Thoracic aorta (tissue), 2 donors: ENCODE data around the gene SYNE1. TPM values are rescaled to one million over a fixed set of nuclear protein-coding genes. Genes with fewer than 3 reads are reported as not detected.

Experiments
- ATAC-seq: fragments of 150-250 bp; one replicate; pipeline ENCODE4 v1.8.0; 2017; ENCODE audit warnings: low read depth; ENCODE audit not compliant: insufficient number of reproducible peaks, low FRiP score
- DNase-seq: peaks from one replicate; pipeline ENCODE4 v3.0.0-alpha.2; 2020; ENCODE audit warnings: low spot score
- H3K27ac ChIP-seq, 2 donors: fragments of 200-600 bp; sonication (generic); 1 replicate in 1 of 2; 2 replicates in 1 of 2; pipeline ENCODE4 v1.5.1; 2016; ENCODE audit warnings: mild to moderate bottlenecking in 2 of 2, moderate library complexity in 2 of 2
- H3K27me3 ChIP-seq: fragments of 200-600 bp; sonication (generic); replicated peaks from 2 replicates; pipeline ENCODE4 v1.6.0; 2016; ENCODE audit warnings: mild to moderate bottlenecking; ENCODE audit not compliant: insufficient read depth
- H3K36me3 ChIP-seq: fragments of 200-600 bp; sonication (generic); one replicate; pipeline ENCODE4 v1.5.1; 2016
- H3K4me1 ChIP-seq, 2 donors: fragments of 200-600 bp; sonication (generic); 1 replicate in 1 of 2; 2 replicates in 1 of 2; pipeline versions ENCODE4 v1.5.1 to v1.6.0; 2016; ENCODE audit warnings: low read depth in 2 of 2, mild to moderate bottlenecking in 1 of 2; ENCODE audit not compliant: control insufficient read depth in 1 of 2
- H3K4me3 ChIP-seq: fragments of 200-600 bp; sonication (generic); 2 replicates; pipeline ENCODE4 v1.5.1; 2016; ENCODE audit warnings: mild to moderate bottlenecking
- H3K9me3 ChIP-seq: fragments of 200-600 bp; sonication (generic); 2 replicates; pipeline ENCODE4 v1.5.1; 2016
- total RNA-seq, 2 donors: library from RNA; depleted of rRNA; stranded (reverse); fragments of >200 nt; gene quantifications; one replicate each; pipeline versions ENCODE4 v1.1.0 to v1.2.3, GENCODE V29; 2016
- TF ChIP-seq, protein P1 (sequence below): fragments of 200-600 bp; sonication (generic); IDR thresholded peaks from one replicate; pipeline ENCODE4 v1.5.1; 2019; ENCODE audit warnings: antibody characterized with exemption

The SYNE1 gene
- total RNA-seq, 2 donors from 2014 or later = 462 to 552 TPM

GRCh38 chr6:152164957-152165356 lies 472.2 kb downstream of the SYNE1 start:
- no peaks in the 10 kb centered on the region for H3K9me3 ChIP-seq
- DNase-seq (no peak), ATAC-seq (no peak)
- H3K4me3 ChIP-seq = no peak overlapping the region
- peaks cover 9 to 19% of the 10 kb centered on the region in 2 donors for H3K4me1 ChIP-seq
- no peaks in the 10 kb centered on the region for H3K27me3 ChIP-seq
- peaks cover 20% of the 10 kb centered on the region for H3K36me3 ChIP-seq
- no peak overlapping the region for H3K27ac ChIP-seq
- TF ChIP-seq, protein P1, sequence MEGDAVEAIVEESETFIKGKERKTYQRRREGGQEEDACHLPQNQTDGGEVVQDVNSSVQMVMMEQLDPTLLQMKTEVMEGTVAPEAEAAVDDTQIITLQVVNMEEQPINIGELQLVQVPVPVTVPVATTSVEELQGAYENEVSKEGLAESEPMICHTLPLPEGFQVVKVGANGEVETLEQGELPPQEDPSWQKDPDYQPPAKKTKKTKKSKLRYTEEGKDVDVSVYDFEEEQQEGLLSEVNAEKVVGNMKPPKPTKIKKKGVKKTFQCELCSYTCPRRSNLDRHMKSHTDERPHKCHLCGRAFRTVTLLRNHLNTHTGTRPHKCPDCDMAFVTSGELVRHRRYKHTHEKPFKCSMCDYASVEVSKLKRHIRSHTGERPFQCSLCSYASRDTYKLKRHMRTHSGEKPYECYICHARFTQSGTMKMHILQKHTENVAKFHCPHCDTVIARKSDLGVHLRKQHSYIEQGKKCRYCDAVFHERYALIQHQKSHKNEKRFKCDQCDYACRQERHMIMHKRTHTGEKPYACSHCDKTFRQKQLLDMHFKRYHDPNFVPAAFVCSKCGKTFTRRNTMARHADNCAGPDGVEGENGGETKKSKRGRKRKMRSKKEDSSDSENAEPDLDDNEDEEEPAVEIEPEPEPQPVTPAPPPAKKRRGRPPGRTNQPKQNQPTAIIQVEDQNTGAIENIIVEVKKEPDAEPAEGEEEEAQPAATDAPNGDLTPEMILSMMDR = no peak

DNA sequence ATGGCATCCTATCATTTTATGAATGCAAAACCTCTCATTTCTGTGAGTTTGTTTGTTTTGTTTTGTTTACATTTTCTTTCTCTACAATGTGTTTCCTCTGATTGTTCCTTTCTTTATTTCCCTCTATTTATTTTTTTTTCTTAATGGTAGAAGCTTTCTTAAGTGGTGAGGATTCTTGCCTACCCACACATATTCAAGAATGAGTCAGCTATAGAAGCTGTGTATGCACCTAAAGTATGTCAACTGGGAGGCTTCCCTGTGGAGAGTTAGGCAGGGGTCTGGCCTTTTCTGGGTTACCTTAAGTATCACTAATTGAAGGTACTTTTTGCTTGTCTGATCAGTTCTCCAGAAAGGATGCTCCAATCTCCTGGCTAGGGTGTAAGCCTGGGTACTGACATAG lies 475.7 kb downstream of the SYNE1 start:
- Histone ChIP-seq H3K4me3 (no peak overlapping the region), H3K27me3 (no peaks in the 10 kb centered on the region), H3K4me1 (peaks cover 0 to 5% of the 10 kb centered on the region in 2 donors), H3K27ac (peak overlapping the region in 1 of 2 donors; percentile 20), H3K36me3 (peaks cover 24% of the 10 kb centered on the region), H3K9me3 (no peaks in the 10 kb centered on the region)
- TF ChIP-seq, protein P1 = no peak
- ATAC-seq (no peak), DNase-seq (no peak)

GRCh38 chr6:152160346-152160745 lies 476.8 kb downstream of the SYNE1 start:
- Histone ChIP-seq H3K36me3 (peaks cover 29% of the 10 kb centered on the region), H3K9me3 (no peaks in the 10 kb centered on the region), H3K27ac (no peak overlapping the region), H3K4me3 (no peak overlapping the region), H3K27me3 (no peaks in the 10 kb centered on the region), H3K4me1 (no peaks in the 10 kb centered on the region)
- no peak for ATAC-seq
- no peak for DNase-seq
- TF ChIP-seq, protein P1 = no peak

DNA sequence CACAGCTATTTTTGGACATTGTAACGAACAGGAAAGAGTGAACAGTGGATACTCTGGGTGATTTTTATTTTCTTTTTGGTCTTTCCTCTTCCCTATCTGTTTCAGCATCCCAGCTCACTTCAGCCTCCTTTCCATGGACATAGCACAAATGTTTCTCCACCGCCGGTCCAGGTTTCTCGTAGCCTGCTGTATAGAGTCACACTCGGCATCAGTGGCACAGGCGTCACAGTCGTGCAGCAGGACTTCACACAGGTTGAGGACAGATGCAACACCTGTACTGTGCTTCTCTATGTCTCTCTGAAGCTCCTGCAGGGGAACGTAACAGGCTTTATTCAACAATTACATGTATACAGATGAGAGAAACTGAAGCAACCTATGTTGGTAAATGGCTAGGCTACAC lies 481.4 kb downstream of the SYNE1 start:
- DNase-seq (no peak), ATAC-seq (no peak)
- no peak overlapping the region for H3K27ac ChIP-seq
- TF ChIP-seq, protein P1 = no peak
- H3K4me3 ChIP-seq = no peak overlapping the region
- no peaks in the 10 kb centered on the region for H3K27me3 ChIP-seq
- H3K9me3 ChIP-seq = no peaks in the 10 kb centered on the region
- H3K4me1 ChIP-seq = peaks cover 0 to 2% of the 10 kb centered on the region in 2 donors
- peaks cover 31% of the 10 kb centered on the region for H3K36me3 ChIP-seq

DNA sequence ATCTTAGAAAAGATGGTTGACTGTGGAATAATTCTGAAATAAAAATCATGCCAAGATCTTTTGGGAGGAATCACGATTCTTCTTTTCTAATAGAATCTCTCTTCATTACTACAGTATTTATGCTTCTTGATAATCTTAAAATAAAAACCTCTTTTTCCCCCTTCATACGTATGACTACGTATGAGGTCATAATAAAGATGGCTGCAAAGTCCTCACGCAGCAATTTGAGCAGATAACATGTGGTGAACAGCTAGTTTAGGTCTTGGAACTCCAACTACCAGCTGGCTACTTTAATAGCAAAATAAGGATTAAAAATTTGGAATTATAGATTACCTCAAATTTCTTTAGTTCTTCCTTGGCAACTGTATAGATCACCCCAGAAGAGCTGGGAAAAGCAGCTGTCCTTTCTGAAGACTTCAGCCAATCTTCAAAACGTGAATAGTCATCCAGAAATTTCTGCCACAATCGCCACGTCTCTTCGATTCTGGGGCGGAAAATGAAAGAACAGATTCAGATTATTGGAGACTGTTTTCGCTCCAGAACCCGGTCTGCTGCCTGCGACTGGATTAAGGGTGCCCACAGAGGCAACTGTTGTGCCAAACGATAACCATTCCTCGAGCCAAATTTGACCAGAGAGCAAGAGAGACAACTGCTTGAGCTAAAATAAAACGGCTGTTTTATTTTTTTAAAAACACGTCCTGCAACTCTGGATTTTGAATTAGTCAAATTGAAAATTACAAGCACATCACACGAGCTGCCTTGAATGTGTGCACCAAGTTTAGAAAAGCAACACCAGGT lies 482.4 kb downstream of the SYNE1 start:
- H3K27me3 ChIP-seq = no peaks in the 10 kb centered on the region
- H3K4me1 ChIP-seq = peaks cover 0 to 11% of the 10 kb centered on the region in 2 donors
- no peak overlapping the region for H3K4me3 ChIP-seq
- H3K27ac ChIP-seq = no peak overlapping the region
- TF ChIP-seq, protein P1 = no peak
- no peak for DNase-seq
- H3K9me3 ChIP-seq = no peaks in the 10 kb centered on the region
- H3K36me3 ChIP-seq = peaks cover 40% of the 10 kb centered on the region
- no peak for ATAC-seq
